Spleen (tissue), 11 donors: ENCODE data around the gene NFIX. TPM values are rescaled to one million over a fixed set of nuclear protein-coding genes. Genes with fewer than 3 reads are reported as not detected.
A peak's percentile ranks its signal among the peaks of the same experiment; 100 is the strongest.

Source experiments
- DNase-seq: peaks from one replicate; pipeline ENCODE4 v3.0.0-alpha.2; 2020
- H3K27ac ChIP-seq, 8 donors: fragments of 200-600 bp; sonication (generic) in 7 of 8; 1 replicate in 4 of 8; 2 replicates in 4 of 8; pipeline versions ENCODE4 v1.5.0 to v1.8.0; 2016 to 2021; ENCODE audit warnings: inconsistent platforms in 4 of 8, mild to moderate bottlenecking in 4 of 8, moderate library complexity in 1 of 8
- H3K27me3 ChIP-seq, 7 donors: fragments of 200-600 bp; sonication (generic) in 6 of 7; replicated peaks in 1 of 7; 1 replicate in 4 of 7; 2 replicates in 3 of 7; pipeline versions ENCODE4 v1.5.0 to v1.8.0; 2016 to 2021; ENCODE audit warnings: inconsistent platforms in 3 of 7, mild to moderate bottlenecking in 1 of 7
- H3K36me3 ChIP-seq, 6 donors: fragments of 200-600 bp; sonication (generic) in 5 of 6; 1 replicate in 4 of 6; 2 replicates in 2 of 6; pipeline versions ENCODE4 v1.5.0 to v1.8.0; 2016 to 2021; ENCODE audit warnings: inconsistent platforms in 2 of 6
- H3K4me1 ChIP-seq, 6 donors: fragments of 200-600 bp; sonication (generic) in 5 of 6; 1 replicate in 3 of 6; 2 replicates in 3 of 6; pipeline versions ENCODE4 v1.5.0 to v1.8.0; 2016 to 2021; ENCODE audit warnings: inconsistent platforms in 3 of 6
- H3K4me3 ChIP-seq, 8 donors: fragments of 200-600 bp; sonication (generic) in 7 of 8; 1 replicate in 4 of 8; 2 replicates in 4 of 8; pipeline versions ENCODE4 v1.5.0 to v1.8.0; 2016 to 2021; ENCODE audit warnings: inconsistent platforms in 4 of 8, mild to moderate bottlenecking in 4 of 8, moderate library complexity in 2 of 8
- H3K9me3 ChIP-seq, 8 donors: fragments of 200-600 bp; sonication (generic) in 7 of 8; 1 replicate in 4 of 8; 2 replicates in 4 of 8; pipeline versions ENCODE4 v1.5.0 to v1.8.0; 2016 to 2021; ENCODE audit warnings: inconsistent platforms in 4 of 8
- CTCF ChIP-seq, 11 experiments: fragments of 200-600 bp in 7 of 11; fragments of 450-650 bp in 4 of 11; sonication (generic) in 4 of 11; IDR thresholded peaks in 8 of 11; conservative IDR thresholded peaks in 3 of 11; 1 replicate in 7 of 11; 2 replicates in 4 of 11; pipeline versions ENCODE4 v1.4.0 to v1.8.0; 2016 to 2021; ENCODE audit warnings: antibody characterized with exemption in 11 of 11, inconsistent platforms in 4 of 11, mild to moderate bottlenecking in 1 of 11
- POLR2A ChIP-seq, 3 donors: fragments of 450-650 bp; IDR thresholded peaks; one replicate each; pipeline ENCODE4 v1.5.1; 2017; ENCODE audit warnings: antibody characterized with exemption in 3 of 3, mild to moderate bottlenecking in 1 of 3
- POLR2AphosphoS5 ChIP-seq, 3 donors: sonication (generic); formaldehyde crosslinking; IDR thresholded peaks; one replicate each; pipeline ENCODE4 v1.5.1; 2017; ENCODE audit warnings: antibody characterized with exemption in 3 of 3
- WGBS, 5 donors: extraction: QIAGEN DNeasy Blood & Tissue Kit in 3 of 5; methylation state at CpG; one replicate each; pipeline versions ENCODE4 v1.1.5 to v1.1.7; 2013 to 2018; 5-methylcytosine and 5-hydroxymethylcytosine counted together
- intact Hi-C: fragments of 100-400 bp; cut with DNase I; formaldehyde crosslinking; loops from one replicate; pipeline ENCODE4 v1.15.0; 2023; ENCODE audit warnings: low total_unique reads
- polyA plus RNA-seq, 3 donors: library from polyadenylated mRNA; stranded (reverse); fragments of 200-250 nt; gene quantifications; one replicate each; pipeline ENCODE4 v1.2.1, GENCODE V29; 2013
- total RNA-seq, 7 donors: library from RNA; depleted of rRNA in 3 of 7; stranded (reverse); fragments of >200 nt in 3 of 7; fragmentation: NEBNext Ultra II Directional in 4 of 7; extraction: Animal tissue kit (Norgen Biotek cat#: 25700) in 4 of 7; gene quantifications; one replicate each; pipeline versions ENCODE4 v1.1.0 to v1.2.1, GENCODE V29; 2016 to 2021
- donor health status: healthy with polysubstance abuse.
- donor health status: DM: no; HTN: no; CAD: no; lungs with moderate emphysema.
- donor health status: DM: no; HTN: no; CAD: no.
- donor health status: Bipolar disorder and iron deficiency.
- donor health status: healthy.
- donor health status: DM: no; HTN: no; CAD: no.
- donor health status: DM: yes; HTN: yes; CAD: no.

NFIX gene
- total and polyA plus RNA-seq, 10 donors, result 1.1 to 41.4 (median 17.5) TPM

GRCh38 chr19:13023656-13024055 is 28.4 kb downstream of the NFIX start:
- peak overlapping the region; percentile 1 to 69 (median 39) for H3K4me3 ChIP-seq
- no peak for DNase-seq
- H3K27me3 ChIP-seq, result peaks cover 0 to 35% (median 13%) of the 10 kb centered on the region in 7 donors
- no peak for TF ChIP-seq POLR2A (IDR thresholded peaks at IDR 0.05)
- no peak for TF ChIP-seq CTCF (IDR thresholded peaks at IDR 0.05 in 8 of 11, conservative IDR thresholded peaks at IDR 0.05 in 3 of 11)
- TF ChIP-seq POLR2AphosphoS5 (IDR thresholded peaks at IDR 0.05), result no peak
- H3K4me1 ChIP-seq, result peaks cover 11 to 76% (median 53%) of the 10 kb centered on the region in 6 donors
- intact Hi-C loops, result no loop called here
- no peaks in the 10 kb centered on the region for H3K9me3 ChIP-seq
- peak overlapping the region in 5 of 8 donors; percentile 77 to 91 (median 83) for H3K27ac ChIP-seq
- peaks cover 0 to 6% (median 0%) of the 10 kb centered on the region in 6 donors for H3K36me3 ChIP-seq
- WGBS, 5 donors, result 2 to 8% (median 5%) methylated on average over 7 to 8 of the region's 8 CpGs

GRCh38 chr19:13024126-13024950 is 29.1 kb downstream of the NFIX start:
- Histone ChIP-seq H3K4me3 (peak overlapping the region in 7 of 8 donors; percentile 17 to 69 (median 34)), H3K27me3 (peaks cover 0 to 35% (median 13%) of the 10 kb centered on the region in 7 donors), H3K27ac (peak overlapping the region in 1 of 8 donors; percentile 91), H3K4me1 (peaks cover 11 to 70% (median 50%) of the 10 kb centered on the region in 6 donors), H3K36me3 (peaks cover 0 to 6% (median 0%) of the 10 kb centered on the region in 6 donors), H3K9me3 (no peaks in the 10 kb centered on the region)
- TF ChIP-seq POLR2AphosphoS5 (IDR thresholded peaks at IDR 0.05) (no peak), POLR2A (IDR thresholded peaks at IDR 0.05) (no peak), CTCF (IDR thresholded peaks at IDR 0.05 in 8 of 11, conservative IDR thresholded peaks at IDR 0.05 in 3 of 11) (no peak)
- intact Hi-C loops, result no loop called here
- no peak for DNase-seq
- WGBS, 5 donors, result 11 to 25% (median 15%) methylated on average over 36 to 37 of the region's 37 CpGs

GRCh38 chr19:13024951-13025697 is 29.8 kb downstream of the NFIX start:
- TF ChIP-seq POLR2A (IDR thresholded peaks at IDR 0.05) (no peak), CTCF (IDR thresholded peaks at IDR 0.05 in 8 of 11, conservative IDR thresholded peaks at IDR 0.05 in 3 of 11) (no peak), POLR2AphosphoS5 (IDR thresholded peaks at IDR 0.05) (peak in 2 of 3 donors; percentile 41 to 51)
- peaks cover 0 to 35% (median 13%) of the 10 kb centered on the region in 7 donors for H3K27me3 ChIP-seq
- peak overlapping the region in 6 of 8 donors; percentile 23 to 69 (median 38) for H3K4me3 ChIP-seq
- intact Hi-C loops, result no loop called here
- peaks cover 0 to 6% (median 0%) of the 10 kb centered on the region in 6 donors for H3K36me3 ChIP-seq
- H3K27ac ChIP-seq, result peak overlapping the region in 2 of 8 donors; percentile 13 to 91
- DNase-seq, result no peak
- 53 to 73% (median 62%) methylated on average over 48 of the region's 48 CpGs for WGBS, 5 donors
- no peaks in the 10 kb centered on the region for H3K9me3 ChIP-seq
- peaks cover 11 to 62% (median 49%) of the 10 kb centered on the region in 6 donors for H3K4me1 ChIP-seq
